KBM-7 (cell line): ENCODE results near the gene BZW1.

Source experiments
- DNase-seq: peaks from one replicate; pipeline ENCODE4 v3.0.0-alpha.2; 2015
- in situ Hi-C: fragments of 300-500 bp; cut with MboI; formaldehyde crosslinking; loops from 2 replicates; pipeline ENCODE4 v1.14.3; 2020; ENCODE audit warnings: low sequenced_read_pairs, low pct_unique_long_range_greater_than_20kb, mixed read lengths

The BZW1 gene

GRCh38 chr2:200820573-200821234, 9.0 kb downstream of the BZW1 start:
- in situ Hi-C loops: no loop called here
- no peak for DNase-seq

GRCh38 chr2:200821686-200822245, 10.1 kb downstream of the BZW1 start:
- in situ Hi-C loops: no loop called here
- DNase-seq: no peak

- in situ Hi-C loops: no loop called here
- no peak for DNase-seq
These were observed 16.4 kb downstream of the BZW1 start for GRCh38 chr2:200828104-200828503.

GRCh38 chr2:200828572-200829257, 17.0 kb downstream of the BZW1 start:
- in situ Hi-C loops: no loop called here
- no peak for DNase-seq

DNA sequence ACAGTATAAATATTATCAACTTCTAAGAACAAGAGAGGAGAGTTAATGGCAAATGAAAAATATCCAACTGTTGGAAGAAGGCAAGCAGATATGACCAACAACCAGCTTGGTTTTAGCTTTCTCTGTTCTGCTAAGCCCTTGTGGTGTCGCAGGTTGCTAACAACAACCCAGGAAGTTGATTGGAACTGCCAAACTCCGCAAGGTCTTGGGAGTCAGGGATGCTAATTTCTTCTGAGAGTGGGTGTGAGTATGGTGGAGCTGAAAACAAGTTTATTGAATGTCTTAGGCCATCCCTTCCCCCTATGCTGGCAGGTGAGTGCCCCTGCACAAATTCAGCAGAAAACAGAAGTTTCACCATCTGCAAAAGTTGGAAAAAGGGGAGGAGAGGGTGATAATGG, 17.5 kb downstream of the BZW1 start:
- DNase-seq: no peak

DNA sequence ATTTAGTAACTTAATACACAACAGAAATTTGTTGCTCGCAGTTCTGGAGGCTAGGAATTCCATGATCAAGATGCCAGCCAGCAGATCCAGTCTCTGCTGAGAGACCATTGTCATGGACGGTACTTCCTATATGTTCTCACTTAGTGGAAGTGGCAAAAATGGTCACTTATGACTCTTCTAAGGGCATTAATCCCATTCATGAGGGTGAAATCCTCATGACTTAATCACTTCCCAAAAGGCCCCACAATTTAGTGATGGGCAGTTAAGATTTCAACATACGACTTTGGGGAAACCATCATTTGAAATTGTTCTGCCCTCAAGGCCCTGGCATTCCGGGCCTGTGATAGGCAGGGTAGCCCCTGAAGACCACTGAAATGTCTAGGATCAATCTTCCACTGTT, 23.0 kb downstream of the BZW1 start:
- in situ Hi-C loops: no loop called here

More for the DNA sequence above, 17.5 kb downstream of the BZW1 start:
- in situ Hi-C loops: no loop called here

DNA sequence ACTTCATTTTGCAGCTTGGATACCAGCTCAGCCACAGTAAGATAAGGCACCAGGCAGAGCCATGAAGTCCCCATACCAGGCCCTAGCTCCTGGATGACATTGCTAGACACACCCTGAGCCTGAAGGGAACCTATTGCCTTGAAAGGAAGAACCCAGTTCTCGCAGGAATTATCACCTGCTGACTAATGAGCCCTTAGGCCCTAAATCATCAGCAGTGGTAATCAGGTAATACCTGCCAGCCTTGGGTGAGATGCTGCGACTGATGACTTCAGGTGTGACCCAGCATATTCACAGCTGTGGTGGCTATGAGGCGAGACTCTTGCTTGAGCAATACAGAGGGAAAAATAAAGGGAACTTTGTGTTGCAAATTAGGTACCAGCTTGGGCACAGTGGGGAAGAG, 27.8 kb downstream of the BZW1 start:
- DNase-seq: no peak
- in situ Hi-C loops: no loop called here

More for the DNA sequence above, 23.0 kb downstream of the BZW1 start:
- no peak for DNase-seq

DNA sequence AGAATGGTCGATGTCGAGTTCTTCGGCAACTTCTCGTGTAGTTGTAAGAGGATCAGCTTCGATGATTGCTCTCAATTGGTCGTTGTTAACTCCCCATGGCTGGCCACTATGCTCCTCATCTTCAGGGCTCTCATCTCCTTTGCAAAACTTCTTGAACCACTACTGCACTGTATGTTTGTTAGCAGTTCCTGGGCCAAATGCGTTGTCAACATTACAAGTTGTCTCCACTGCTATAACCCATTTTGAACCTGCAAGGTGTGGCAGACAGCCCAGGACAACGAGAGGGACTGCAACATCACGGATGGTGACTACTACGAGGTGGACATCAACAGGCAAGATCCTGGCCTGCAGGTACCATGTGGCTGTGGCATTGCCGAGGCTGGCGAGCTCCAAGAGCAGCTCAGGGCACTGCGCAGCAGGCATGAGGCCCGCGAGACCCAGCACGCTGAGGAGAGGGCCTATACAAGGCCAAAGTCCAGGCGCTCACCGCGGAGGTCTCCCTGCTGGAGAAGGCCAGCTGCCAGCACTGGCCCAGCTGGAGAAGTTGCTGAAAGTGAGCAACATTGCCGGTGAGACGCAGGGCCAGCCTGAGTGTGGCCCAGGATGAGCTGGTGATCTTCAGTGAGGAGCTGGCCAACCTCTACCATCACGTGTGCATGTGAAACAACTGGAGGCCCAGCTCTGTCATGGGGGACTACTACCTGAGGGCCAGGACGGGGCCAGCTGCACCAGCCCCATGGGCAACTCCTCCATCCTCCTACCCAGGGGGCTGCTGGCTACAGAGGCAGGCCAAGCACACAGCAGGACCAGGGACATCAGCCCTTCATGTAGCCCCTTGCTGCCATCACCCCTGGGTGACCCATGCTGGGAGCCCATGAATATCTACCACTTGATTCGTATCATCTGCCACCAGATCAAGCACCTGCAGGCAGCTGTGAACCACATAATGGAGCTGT, 32.6 kb downstream of the BZW1 start:
- no peak for DNase-seq
- in situ Hi-C loops: no loop called here

DNA sequence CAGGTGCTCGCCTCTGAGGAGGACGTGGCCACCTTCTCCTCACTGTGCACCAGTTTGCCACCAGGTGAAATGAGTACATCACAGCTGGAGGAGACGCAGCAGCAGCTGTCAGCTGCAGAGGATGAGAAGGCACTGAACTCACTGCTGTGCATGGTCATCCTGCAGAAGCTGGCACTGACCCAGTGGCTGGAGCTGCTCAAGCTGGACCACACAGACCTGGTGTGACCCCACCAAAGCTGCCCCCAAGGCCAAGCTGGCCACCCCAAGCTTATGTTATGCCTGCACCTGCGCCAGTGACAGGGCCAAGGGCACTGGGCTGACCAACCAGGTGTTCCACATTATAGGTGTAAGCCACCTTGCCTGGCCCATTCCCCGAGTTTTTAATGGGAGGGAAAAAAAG, 33.5 kb downstream of the BZW1 start:
- DNase-seq: no peak
- in situ Hi-C loops: no loop called here

DNA sequence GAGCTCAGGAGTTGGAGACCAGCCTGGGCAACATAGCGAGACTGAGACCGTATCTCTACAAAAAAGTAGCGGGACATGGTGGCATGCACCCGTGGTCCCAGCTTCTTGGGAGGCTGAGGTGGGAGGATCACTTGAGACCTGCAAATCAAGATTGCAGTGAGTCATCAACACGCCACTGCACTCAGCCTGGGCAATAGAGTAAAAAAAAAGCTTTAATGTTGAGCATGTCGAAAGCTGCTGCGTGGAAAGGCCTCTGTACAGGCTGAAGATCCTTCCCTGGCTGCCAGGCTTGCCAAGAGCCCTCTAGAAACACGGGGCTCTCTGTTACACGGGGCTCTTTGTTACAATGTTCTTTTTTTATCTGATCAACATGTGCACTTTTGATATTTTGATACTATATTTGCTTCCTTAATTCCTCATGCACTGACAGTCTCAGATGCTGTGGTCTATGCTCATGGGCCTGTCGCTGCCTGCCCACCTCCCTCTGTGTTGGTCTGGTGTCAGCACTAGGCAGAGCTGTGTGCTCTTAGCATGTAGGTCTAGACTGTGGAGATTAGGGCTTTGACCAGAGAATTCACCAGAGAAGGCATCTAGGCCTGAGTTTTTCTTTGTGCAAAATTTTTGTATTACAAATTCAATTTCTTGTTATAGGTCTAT, 34.1 kb downstream of the BZW1 start:
- in situ Hi-C loops: no loop called here
- no peak for DNase-seq

- in situ Hi-C loops: no loop called here
- DNase-seq: no peak
These were observed 35.6 kb downstream of the BZW1 start for GRCh38 chr2:200847269-200847668.

- in situ Hi-C loops: no loop called here
These were observed 36.2 kb downstream of the BZW1 start for GRCh38 chr2:200847939-200848338.

DNA sequence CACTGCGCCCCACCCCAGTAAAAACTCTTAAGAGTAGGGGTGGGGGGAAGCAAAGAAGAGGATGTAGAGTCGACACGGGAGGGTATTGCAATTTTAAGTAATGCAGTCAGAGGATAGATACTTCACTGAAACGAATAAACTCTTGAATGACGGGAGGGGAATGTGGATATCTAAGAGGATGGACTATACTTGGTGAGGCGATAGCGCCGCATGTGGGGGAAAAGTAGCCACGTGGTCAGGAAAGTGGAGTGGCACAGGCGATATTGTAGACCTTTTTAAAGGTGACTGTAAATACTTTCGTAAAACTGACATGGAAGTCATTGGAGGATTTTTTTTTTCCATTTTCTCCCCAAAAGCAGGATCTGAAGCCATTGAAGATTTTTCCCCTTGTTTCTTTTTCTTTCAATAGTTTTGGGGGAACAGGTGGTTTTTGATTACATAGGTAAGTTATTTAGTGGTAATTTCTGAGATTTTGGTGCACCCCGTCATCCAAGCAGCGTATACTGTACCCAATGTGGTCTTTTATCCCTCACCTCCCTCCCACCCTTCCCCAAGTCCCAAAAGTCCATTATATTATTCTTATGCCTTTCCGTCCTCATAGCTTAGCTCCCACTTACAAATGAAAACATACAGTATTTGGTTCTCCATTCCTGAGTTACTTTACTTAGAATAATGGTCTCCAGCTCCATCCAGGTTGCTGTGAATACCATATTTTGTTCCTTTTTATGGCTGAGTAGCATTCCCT, 39.0 kb downstream of the BZW1 start:
- in situ Hi-C loops: no loop called here
- no peak for DNase-seq

More at GRCh38 chr2:200847939-200848338, 36.2 kb downstream of the BZW1 start:
- DNase-seq: no peak

DNA sequence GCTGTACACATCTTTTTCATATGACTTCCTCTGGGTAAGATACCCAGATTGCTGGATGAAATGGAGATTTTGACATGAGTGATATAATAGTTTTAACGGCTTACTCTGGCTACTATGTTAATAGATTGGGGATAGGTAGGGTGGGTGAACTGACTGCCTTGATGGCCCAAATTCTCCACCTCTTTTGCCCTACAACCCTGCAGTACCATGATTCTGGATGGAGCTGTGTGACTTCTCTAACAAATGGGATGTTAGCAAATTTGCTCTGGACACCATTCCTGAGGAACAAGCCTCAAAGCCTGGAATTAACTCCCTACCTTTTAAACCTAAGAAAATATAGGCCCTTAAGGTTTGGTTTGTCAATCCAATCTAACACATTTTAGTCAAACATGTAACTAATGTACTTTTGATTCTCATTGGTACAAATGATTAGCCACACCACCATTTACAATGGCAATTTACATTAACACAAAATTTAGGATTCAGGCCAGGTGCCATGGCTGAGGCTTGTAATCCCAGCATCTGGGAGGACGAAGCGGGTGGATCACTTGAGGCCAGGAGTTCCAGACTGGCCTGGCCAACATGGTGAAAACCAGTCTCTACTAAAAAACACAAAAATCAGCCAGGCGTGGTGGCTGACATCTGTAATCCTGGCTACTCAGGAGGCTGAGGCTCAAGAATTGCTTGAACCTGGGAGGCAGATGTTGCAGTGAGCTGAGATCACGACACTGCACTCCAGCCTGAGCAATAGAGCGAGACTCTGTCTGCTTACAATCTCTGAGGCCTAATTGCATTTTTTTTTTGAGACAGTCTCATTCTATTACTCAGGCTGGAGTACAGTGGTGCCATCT, 39.9 kb downstream of the BZW1 start:
- DNase-seq: no peak
- in situ Hi-C loops: no loop called here

DNA sequence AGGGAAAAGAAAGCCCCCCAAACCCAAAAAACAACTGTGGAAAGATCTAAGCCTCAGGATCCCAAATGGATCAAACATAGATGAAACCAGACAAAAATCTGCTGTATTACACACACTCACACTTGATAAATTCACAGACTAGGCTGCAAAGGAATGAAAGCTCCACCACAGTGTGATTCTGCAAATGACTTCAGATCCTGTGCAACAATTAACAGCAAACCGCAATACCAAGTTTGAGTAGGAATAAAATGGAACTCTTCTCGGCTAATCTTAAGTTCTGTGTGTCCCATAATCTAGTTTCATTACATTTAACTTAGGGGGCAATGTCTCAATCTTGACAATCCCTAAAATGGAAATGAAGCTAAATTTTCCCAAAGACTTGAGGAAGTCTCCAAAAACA, 40.9 kb downstream of the BZW1 start:
- in situ Hi-C loops: no loop called here
- DNase-seq: no peak

DNA sequence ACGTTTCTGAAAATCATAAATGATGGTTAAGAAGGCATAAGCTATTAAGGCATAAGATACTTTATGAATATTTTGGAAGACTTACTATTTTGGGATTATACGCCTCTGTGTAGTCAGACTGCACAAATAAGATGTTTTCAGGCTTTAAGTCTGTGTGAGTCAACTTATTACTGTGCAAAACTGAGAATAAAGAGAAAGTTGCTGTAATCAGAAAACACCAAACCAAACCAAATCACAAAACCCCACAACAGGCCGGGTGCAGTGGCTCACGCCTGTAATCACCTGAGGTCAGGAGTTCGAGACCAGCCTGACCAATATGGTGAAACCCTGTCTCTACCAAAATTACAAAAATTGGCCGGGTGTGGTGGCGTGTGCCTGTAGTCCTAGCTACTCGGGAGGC, 45.1 kb downstream of the BZW1 start:
- in situ Hi-C loops: no loop called here
- no peak for DNase-seq

- no peak for DNase-seq
These were observed 48.5 kb downstream of the BZW1 start for GRCh38 chr2:200860092-200860795.

More at GRCh38 chr2:200860092-200860795, 48.5 kb downstream of the BZW1 start:
- in situ Hi-C loops: no loop called here
